ENCODE measurements around the gene DRC7.
A peak's percentile ranks its signal among the peaks of the same experiment; 100 is the strongest.
"Not testable (repeated sequence)": the region's sequence is repeated elsewhere in the genome, so short reads cannot be mapped to it uniquely, and the experiment has no call there.

DRC7 gene

DNA sequence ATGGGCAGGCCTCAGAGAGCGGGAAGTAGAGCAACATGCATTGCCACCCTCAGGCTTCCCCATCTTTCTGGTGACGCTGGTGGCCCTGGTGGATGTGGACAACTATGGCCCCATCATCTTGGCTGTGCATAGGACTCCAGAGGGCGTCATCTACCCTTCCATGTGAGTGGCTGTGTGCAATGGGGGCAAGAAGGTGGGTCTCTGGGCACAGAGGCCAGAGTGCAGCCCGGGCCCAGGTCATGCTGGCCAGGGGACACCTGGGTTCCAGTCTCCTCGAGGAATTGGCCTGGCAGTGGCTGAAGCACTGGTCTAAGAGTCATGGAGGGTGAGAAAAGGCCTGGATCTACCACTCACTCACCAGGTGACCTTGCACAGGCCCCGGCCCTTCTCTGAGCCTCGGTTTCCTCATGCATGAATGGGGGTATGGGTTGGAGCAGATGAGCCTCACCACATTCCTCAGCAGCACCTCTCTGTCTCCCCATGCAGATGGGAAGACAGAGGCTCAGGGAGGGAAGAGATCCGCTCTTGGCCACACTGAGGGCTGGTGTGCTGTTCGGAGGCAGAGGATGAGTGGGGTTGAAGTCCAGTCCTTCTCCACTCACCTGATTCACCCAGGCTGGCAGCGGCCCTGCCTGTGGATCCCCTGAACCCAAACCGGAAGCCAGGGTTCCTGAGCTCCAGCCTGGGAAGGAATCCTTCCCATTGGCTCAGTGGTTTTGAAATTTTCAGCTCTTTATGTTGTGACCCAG is 33.7 kb upstream of the DRC7 start:
- DNase-seq, result no peak

GRCh38 chr16:57661510-57661909 is 33.1 kb upstream of the DRC7 start:
- DNase-seq, result no peak

- no peak for DNase-seq
Observed at GRCh38 chr16:57661936-57662906, 32.4 kb upstream of the DRC7 start.

- no peak for DNase-seq
Observed at GRCh38 chr16:57663436-57663835, 31.2 kb upstream of the DRC7 start.

DNA sequence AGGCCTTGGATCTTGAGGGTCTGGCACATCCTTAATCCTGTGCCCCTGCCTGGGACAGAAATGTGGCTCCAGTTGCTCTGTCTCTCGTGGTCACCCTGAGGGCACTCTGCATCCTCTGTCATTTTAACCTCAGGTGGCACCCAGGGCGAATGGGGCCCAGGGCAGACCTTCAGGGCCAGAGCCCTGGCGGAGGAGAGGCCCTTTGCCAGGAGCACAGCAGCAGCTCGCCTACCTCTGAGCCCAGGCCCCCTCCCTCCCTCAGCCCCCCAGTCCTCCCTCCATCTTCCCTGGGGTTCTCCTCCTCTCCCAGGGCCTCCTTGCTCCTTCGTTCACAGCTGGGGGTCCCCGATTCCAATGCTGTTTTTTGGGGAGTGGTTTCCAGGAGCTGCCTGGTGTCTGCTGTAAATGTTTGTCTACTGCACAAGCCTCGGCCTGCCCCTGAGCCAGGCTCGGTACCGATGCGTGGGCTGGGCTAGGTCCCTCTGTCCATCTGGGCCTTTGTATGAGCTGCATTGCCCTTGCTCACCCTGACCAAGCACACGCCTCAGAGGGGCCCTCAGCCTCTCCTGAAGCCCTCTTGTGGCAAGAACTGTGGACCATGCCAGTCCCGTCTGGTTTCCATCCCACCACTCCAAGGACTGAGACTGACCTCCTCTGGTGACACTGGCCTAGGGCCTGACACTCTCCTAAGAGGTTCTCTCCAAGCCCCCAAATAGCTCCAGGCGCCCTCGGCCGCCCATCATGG is 30.5 kb upstream of the DRC7 start:
- no peak for DNase-seq

DNA sequence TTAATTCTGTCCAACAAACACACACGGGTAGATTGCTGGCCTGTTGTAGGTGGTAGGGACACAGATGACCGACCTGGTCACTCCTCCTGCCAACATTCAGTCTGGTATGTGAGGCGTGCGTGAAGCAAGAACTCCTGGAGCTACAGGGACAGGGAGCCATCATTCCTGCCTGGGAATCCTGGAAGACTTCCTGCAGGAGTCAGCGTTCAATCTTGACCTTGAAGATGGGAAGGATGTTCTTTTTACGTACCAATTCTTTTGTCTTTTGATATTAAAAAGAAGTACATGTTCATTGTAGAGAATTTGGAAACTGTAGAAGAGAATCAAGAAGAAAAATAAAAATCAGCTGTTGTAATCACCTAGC is 30.0 kb upstream of the DRC7 start:
- DNase-seq, result no peak

DNA sequence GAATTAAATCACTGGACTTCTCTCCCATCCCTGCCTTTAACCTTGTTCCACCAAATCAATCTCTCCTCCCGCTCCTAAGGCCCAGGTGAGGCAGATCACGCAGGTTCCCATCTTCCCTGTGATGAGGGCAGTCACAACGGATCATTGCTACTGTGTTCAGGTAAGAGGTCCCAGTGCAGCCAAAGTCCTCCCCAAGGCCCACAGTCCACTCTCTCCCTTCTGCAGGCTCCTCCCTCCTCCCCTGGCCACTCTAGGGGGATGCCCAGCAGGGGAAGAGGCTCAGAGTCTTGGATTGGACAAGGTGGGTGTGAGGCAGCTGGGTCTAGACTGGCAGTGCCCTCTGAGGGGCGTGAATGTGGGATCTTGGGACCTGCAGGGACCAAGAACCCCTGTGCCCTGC is 29.1 kb upstream of the DRC7 start:
- DNase-seq, result no peak

DNA sequence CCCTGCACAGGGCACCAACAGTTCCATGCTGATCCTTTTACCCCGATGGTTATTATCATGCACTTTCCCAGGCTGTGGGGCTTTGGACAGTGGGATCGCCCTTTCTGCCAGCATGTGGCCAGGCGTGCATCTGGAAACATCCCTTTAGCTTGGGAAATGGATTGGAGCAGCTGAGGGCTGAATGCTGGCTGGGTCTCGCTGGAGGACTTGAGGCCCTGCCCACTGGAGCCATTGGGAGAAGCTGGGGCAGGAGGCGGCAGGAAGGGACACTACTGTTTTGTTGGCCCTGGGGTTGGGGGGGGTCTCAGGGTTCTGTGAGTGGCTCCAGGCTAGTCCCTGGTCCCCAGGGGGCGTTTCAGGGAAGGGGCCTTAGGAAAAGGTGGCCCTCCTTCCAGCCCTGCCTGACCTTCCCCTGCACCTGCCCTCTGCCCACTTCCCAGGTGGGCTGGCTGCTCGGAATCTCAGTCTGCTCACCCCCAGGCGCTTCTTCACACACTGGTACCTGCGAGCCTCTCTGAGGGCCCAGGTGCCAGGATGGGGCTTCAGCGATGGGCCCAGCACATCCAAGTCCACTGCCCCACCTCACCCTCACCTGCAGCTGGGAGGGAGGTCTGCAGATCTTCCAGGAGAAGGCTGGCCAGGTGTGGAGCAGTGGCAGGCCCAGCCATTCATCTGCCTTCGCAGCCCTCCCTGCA is 28.1 kb upstream of the DRC7 start:
- DNase-seq, result no peak

GRCh38 chr16:57667048-57667525 is 27.5 kb upstream of the DRC7 start:
- DNase-seq, result no peak

DNA sequence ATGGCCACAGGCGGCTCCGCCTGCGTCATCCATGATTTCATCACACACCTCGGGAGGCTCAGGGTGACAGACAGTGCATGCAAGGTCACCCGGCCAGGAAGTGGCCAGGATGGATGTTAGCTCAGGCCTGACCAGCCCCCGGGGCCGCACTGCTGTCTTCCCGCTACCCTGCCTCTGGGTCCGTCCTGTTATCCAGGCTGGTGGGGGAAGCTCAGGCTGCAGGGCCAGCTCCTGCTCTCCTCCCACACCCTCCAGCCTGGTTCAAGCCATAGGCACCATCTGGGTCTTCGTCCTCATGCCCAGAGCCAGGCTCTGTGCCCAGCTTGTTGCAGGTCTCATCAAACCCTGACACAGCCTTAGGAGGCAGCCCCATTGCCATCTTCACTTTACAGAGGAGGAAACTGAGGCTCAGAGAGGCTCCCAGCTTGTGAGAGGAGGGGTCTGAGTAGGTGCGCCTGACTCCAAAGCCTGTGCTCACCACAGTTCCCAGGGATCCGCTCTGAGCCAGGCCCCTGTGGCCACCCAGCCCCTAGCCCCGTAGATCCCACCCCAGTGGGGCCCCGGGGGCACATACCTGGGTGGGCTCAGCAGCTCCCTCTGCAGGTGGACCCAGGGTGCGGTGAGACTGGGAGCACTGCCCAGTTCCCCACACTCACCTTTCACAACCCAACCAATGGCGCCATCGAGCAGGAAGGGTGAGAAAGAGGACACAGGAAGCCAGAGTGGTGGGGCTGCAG is 26.9 kb upstream of the DRC7 start:
- no peak for DNase-seq

GRCh38 chr16:57668263-57668571 is 26.4 kb upstream of the DRC7 start, which contains the start of gene ADGRG3:
Gene ADGRG3, plus strand, starts transcription at chr16:57668306. Its CDS starts 42 bp downstream, at chr16:57668348.
- no peak for DNase-seq

DNA sequence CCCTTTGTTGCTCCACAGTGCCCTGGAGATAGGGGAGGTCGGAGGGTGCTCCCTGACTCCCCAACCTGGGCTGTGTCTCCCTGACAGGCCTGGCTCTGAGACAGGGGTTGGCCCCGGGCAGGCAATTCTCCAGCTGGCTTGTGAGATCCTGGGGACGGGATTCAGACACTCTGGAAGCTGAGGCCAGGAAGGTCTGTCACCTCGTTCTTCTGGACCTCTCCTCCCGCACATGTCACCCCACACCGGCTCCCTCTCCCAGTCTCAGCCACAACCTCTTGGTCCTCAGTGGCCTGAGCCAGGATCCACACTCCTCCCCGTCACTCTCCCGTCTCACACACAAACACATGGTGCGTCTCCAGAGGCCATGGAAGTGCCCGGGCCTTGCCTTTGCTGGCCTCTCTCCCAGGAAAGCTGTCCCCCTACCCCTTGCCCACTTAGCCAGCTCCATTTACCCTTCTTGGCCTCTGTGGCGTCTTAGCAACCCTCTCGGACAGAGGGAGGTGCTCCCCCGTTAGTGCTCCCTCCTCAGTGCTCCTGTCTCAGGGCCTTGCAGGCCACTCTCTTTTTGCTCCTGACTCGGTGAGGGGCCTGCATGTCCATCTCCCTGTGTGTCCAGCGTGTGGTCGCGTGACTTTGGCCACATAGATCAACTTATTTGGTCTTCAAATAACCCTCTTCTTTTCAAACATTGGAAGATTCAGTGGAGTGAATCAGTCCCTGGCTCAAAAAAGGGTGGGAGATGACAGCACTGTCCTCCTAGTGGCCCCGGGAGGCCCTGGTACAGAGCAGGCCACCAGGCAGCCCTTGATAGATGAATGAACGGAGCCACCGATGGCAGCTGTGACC is 25.8 kb upstream of the DRC7 start:
- no peak for DNase-seq

DNA sequence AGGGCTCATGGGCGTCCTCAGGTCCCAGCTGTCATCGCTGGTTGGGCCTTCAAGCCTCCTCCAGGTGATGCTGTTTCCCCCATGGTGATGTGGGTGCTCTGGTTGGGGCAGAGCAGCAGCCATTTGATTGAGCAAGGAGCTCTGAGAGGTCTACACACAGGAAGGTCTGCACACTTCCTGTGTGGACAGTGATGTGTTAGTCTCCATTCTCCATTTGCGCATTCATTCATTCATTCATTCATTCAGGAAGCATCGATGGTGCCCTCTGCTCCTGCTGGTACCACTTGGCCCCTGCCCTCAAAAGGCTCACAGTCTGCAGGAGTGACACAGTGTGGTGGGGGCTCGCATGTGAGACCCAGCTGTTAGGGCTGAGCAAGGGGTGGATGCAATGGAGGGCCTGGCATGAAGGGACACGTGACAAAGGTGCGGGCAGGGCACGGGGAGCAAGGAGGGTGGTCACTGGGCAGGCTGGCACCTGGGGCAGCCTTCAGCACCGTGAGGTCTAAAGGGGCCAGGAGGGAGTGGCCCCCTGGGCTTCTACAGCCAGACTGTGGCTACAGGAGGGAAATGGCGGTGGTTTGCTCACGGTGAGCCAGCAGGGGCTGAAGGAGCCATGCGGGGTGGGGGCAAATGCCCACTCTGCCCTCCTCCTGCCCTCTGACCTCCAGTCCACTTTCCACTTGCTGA is 25.0 kb upstream of the DRC7 start:
- DNase-seq, result no peak

GRCh38 chr16:57670196-57670595 is 24.4 kb upstream of the DRC7 start:
- no peak for DNase-seq

- DNase-seq, result not testable (repeated sequence)
Observed at GRCh38 chr16:57671451-57671850, 23.2 kb upstream of the DRC7 start.

- DNase-seq, result no peak
Observed at GRCh38 chr16:57672416-57672815, 22.2 kb upstream of the DRC7 start.

GRCh38 chr16:57672824-57673223 is 21.8 kb upstream of the DRC7 start:
- DNase-seq, result no peak

- DNase-seq, result peak; percentile 56
Observed at GRCh38 chr16:57675741-57676551, 18.7 kb upstream of the DRC7 start.

DNA sequence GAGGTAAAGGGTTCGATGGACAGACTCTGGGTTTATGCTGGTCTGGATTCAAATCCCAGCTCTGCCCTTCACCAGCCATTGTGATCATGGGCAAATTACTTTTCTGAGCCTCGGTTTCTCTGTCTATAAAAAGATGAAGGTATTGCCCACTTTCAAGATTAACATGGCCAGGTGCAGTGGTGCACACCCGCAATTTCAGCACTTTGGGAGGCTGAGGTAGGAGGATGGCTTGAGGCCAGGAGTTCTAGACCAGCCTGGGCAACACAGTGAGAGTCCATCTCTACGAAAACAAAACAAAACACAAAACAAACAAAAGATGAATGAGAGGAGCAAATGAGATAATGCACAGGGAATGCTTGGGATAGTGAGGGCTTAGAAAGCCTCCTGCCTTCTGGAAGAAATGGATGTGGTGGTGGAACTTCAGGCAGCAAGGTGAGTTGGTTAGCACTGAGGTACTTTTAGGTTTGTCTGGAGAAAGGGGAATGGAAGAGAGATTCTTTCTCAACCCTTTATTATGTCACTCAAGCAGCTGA is 18.0 kb upstream of the DRC7 start:
- DNase-seq, result no peak
